Spleen (tissue), 11 donors: ENCODE data around the gene SPACA1. TPM values are rescaled to one million over a fixed set of nuclear protein-coding genes. Genes with fewer than 3 reads are reported as not detected.

Experiments used
- DNase-seq: peaks from one replicate; pipeline ENCODE4 v3.0.0-alpha.2; 2020
- H3K27ac ChIP-seq, 8 donors: fragments of 200-600 bp; sonication (generic) in 7 of 8; 1 replicate in 4 of 8; 2 replicates in 4 of 8; pipeline versions ENCODE4 v1.5.0 to v1.8.0; 2016 to 2021; ENCODE audit warnings: inconsistent platforms in 4 of 8, mild to moderate bottlenecking in 4 of 8, moderate library complexity in 1 of 8
- H3K27me3 ChIP-seq, 7 donors: fragments of 200-600 bp; sonication (generic) in 6 of 7; replicated peaks in 1 of 7; 1 replicate in 4 of 7; 2 replicates in 3 of 7; pipeline versions ENCODE4 v1.5.0 to v1.8.0; 2016 to 2021; ENCODE audit warnings: inconsistent platforms in 3 of 7, mild to moderate bottlenecking in 1 of 7
- H3K36me3 ChIP-seq, 6 donors: fragments of 200-600 bp; sonication (generic) in 5 of 6; 1 replicate in 4 of 6; 2 replicates in 2 of 6; pipeline versions ENCODE4 v1.5.0 to v1.8.0; 2016 to 2021; ENCODE audit warnings: inconsistent platforms in 2 of 6
- H3K4me1 ChIP-seq, 6 donors: fragments of 200-600 bp; sonication (generic) in 5 of 6; 1 replicate in 3 of 6; 2 replicates in 3 of 6; pipeline versions ENCODE4 v1.5.0 to v1.8.0; 2016 to 2021; ENCODE audit warnings: inconsistent platforms in 3 of 6
- H3K4me3 ChIP-seq, 8 donors: fragments of 200-600 bp; sonication (generic) in 7 of 8; 1 replicate in 4 of 8; 2 replicates in 4 of 8; pipeline versions ENCODE4 v1.5.0 to v1.8.0; 2016 to 2021; ENCODE audit warnings: inconsistent platforms in 4 of 8, mild to moderate bottlenecking in 4 of 8, moderate library complexity in 2 of 8
- H3K9me3 ChIP-seq, 8 donors: fragments of 200-600 bp; sonication (generic) in 7 of 8; 1 replicate in 4 of 8; 2 replicates in 4 of 8; pipeline versions ENCODE4 v1.5.0 to v1.8.0; 2016 to 2021; ENCODE audit warnings: inconsistent platforms in 4 of 8
- POLR2A ChIP-seq, 3 donors: fragments of 450-650 bp; IDR thresholded peaks; one replicate each; pipeline ENCODE4 v1.5.1; 2017; ENCODE audit warnings: antibody characterized with exemption in 3 of 3, mild to moderate bottlenecking in 1 of 3
- POLR2AphosphoS5 ChIP-seq, 3 donors: sonication (generic); formaldehyde crosslinking; IDR thresholded peaks; one replicate each; pipeline ENCODE4 v1.5.1; 2017; ENCODE audit warnings: antibody characterized with exemption in 3 of 3
- WGBS, 5 donors: extraction: QIAGEN DNeasy Blood & Tissue Kit in 3 of 5; methylation state at CpG; one replicate each; pipeline versions ENCODE4 v1.1.5 to v1.1.7; 2013 to 2018; 5-methylcytosine and 5-hydroxymethylcytosine counted together
- intact Hi-C: fragments of 100-400 bp; cut with DNase I; formaldehyde crosslinking; loops from one replicate; pipeline ENCODE4 v1.15.0; 2023; ENCODE audit warnings: low total_unique reads
- polyA plus RNA-seq, 3 donors: library from polyadenylated mRNA; stranded (reverse); fragments of 200-250 nt; gene quantifications; one replicate each; pipeline ENCODE4 v1.2.1, GENCODE V29; 2013
- total RNA-seq, 7 donors: library from RNA; depleted of rRNA in 3 of 7; stranded (reverse); fragments of >200 nt in 3 of 7; fragmentation: NEBNext Ultra II Directional in 4 of 7; extraction: Animal tissue kit (Norgen Biotek cat#: 25700) in 4 of 7; gene quantifications; one replicate each; pipeline versions ENCODE4 v1.1.0 to v1.2.1, GENCODE V29; 2016 to 2021
- TF ChIP-seq, protein P1 (sequence below), 11 experiments: fragments of 200-600 bp in 7 of 11; fragments of 450-650 bp in 4 of 11; sonication (generic) in 4 of 11; IDR thresholded peaks in 8 of 11; conservative IDR thresholded peaks in 3 of 11; 1 replicate in 7 of 11; 2 replicates in 4 of 11; pipeline versions ENCODE4 v1.4.0 to v1.8.0; 2016 to 2021; ENCODE audit warnings: antibody characterized with exemption in 11 of 11, inconsistent platforms in 4 of 11, mild to moderate bottlenecking in 1 of 11
- donor health status: healthy with polysubstance abuse.
- donor health status: DM: no; HTN: no; CAD: no; lungs with moderate emphysema.
- donor health status: DM: no; HTN: no; CAD: no.
- donor health status: Bipolar disorder and iron deficiency.
- donor health status: healthy.
- donor health status: DM: no; HTN: no; CAD: no.
- donor health status: DM: yes; HTN: yes; CAD: no.

The SPACA1 gene
- total and polyA plus RNA-seq, 10 donors: not detected

DNA sequence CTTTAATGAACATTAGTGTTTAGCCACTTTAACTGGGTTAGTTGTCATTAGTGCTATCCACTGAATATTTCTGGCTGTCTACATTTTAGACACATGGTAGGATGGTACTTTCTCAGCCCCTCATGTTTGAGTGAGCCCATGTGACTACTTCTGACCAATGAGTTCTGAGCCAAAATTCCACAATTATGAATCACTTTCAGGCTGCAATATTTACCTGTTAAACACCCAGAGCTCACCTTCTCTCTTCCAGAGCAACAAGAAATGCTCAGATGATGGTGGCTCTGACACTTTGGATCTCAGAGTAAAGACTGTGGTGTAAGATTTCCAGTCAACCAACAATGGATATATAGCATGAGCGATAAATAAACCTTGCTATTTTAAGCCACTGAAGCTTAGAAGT lies 24.8 kb downstream of the SPACA1 start:
- intact Hi-C loops: no loop called here
- WGBS, 5 donors: 85 to 100% (median 89%) methylated on average over 1 of the region's 1 CpG
- Histone ChIP-seq H3K27ac (no peak overlapping the region), H3K4me3 (no peak overlapping the region), H3K4me1 (no peaks in the 10 kb centered on the region), H3K27me3 (no peaks in the 10 kb centered on the region), H3K9me3 (peaks cover 0 to 17% (median 9%) of the 10 kb centered on the region in 8 donors), H3K36me3 (no peaks in the 10 kb centered on the region)
- DNase-seq: no peak
- TF ChIP-seq, protein P1, sequence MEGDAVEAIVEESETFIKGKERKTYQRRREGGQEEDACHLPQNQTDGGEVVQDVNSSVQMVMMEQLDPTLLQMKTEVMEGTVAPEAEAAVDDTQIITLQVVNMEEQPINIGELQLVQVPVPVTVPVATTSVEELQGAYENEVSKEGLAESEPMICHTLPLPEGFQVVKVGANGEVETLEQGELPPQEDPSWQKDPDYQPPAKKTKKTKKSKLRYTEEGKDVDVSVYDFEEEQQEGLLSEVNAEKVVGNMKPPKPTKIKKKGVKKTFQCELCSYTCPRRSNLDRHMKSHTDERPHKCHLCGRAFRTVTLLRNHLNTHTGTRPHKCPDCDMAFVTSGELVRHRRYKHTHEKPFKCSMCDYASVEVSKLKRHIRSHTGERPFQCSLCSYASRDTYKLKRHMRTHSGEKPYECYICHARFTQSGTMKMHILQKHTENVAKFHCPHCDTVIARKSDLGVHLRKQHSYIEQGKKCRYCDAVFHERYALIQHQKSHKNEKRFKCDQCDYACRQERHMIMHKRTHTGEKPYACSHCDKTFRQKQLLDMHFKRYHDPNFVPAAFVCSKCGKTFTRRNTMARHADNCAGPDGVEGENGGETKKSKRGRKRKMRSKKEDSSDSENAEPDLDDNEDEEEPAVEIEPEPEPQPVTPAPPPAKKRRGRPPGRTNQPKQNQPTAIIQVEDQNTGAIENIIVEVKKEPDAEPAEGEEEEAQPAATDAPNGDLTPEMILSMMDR (IDR thresholded peaks at IDR 0.05 in 8 of 11, conservative IDR thresholded peaks at IDR 0.05 in 3 of 11): no peak
- no peak for TF ChIP-seq POLR2AphosphoS5 (IDR thresholded peaks at IDR 0.05)
- no peak for TF ChIP-seq POLR2A (IDR thresholded peaks at IDR 0.05)

DNA sequence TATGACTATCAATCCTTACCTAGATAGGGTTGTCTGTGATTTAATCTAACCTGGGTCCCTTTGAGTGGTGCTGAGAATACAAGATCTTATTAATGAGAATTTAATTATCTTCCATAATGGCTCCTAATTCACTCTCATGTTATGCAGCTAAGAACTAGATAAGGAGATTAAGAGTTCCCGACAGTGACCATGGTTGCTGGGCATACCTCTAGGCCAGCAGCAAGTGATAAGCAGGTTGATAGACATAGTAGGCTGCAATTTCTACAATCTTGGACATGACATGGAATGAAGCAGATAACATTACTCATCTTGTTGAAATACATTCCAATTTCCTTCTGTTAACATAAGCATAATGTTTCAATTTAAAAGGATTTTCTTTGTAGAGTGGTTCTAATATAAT lies 27.1 kb downstream of the SPACA1 start:
- Histone ChIP-seq H3K4me3 (no peak overlapping the region), H3K27ac (no peak overlapping the region), H3K9me3 (peaks cover 0 to 11% (median 5%) of the 10 kb centered on the region in 8 donors), H3K36me3 (no peaks in the 10 kb centered on the region), H3K27me3 (no peaks in the 10 kb centered on the region), H3K4me1 (no peaks in the 10 kb centered on the region)
- no peak for DNase-seq
- intact Hi-C loops: no loop called here
- WGBS, 5 donors: 92 to 96% (median 95%) methylated on average over 1 of the region's 1 CpG
- TF ChIP-seq POLR2AphosphoS5 (IDR thresholded peaks at IDR 0.05) (no peak), POLR2A (IDR thresholded peaks at IDR 0.05) (no peak)
- TF ChIP-seq, protein P1 (IDR thresholded peaks at IDR 0.05 in 8 of 11, conservative IDR thresholded peaks at IDR 0.05 in 3 of 11): no peak

DNA sequence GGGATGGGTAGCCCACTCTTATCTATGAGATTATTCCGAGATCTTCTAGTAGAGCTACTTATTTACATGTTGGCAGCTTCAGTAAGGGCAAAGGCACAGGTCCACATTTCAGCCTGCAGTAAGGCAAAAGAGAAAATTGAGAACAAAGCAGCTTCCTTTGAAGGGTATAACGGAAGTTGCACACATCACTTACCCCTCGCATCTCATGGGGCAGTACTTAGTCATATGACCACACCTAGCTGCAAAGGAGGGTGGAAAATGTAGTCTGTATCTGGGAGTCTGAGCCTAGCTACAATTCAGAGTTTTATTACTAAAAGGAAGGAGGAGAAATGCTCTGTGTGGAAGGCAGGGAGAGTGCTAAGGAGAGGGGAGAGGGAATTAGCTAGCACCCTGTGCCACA lies 29.7 kb downstream of the SPACA1 start:
- Histone ChIP-seq H3K9me3 (peaks cover 0 to 2% (median 0%) of the 10 kb centered on the region in 8 donors), H3K27me3 (no peaks in the 10 kb centered on the region), H3K27ac (no peak overlapping the region), H3K4me3 (no peak overlapping the region), H3K36me3 (no peaks in the 10 kb centered on the region), H3K4me1 (no peaks in the 10 kb centered on the region)
- no peak for DNase-seq
- intact Hi-C loops: no loop called here
- no peak for TF ChIP-seq POLR2A (IDR thresholded peaks at IDR 0.05)
- TF ChIP-seq, protein P1 (IDR thresholded peaks at IDR 0.05 in 8 of 11, conservative IDR thresholded peaks at IDR 0.05 in 3 of 11): no peak
- no peak for TF ChIP-seq POLR2AphosphoS5 (IDR thresholded peaks at IDR 0.05)
- 72 to 89% (median 85%) methylated on average over 3 of the region's 3 CpGs for WGBS, 5 donors

DNA sequence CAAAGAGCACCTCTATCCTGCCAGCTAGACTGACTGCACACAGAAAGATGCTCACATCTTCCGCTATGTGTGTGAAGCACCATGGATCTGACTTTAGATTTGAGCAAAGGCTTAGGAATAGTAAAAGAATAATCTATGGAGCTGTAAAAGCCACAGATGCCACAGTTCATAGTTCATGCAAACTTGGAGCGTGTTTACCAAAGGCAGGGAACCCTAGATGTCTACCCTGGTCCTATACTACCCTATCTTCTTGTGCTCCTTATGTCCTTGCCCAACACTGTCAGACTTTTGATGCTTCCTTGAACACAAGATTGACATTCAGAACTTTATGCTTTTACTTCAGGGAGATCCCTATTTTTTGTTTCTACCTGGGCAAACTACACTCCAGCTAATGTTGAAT lies 39.2 kb downstream of the SPACA1 start:
- DNase-seq: no peak
- Histone ChIP-seq H3K27ac (no peak overlapping the region), H3K9me3 (peaks cover 0 to 16% (median 12%) of the 10 kb centered on the region in 8 donors), H3K4me1 (no peaks in the 10 kb centered on the region), H3K27me3 (no peaks in the 10 kb centered on the region), H3K4me3 (no peak overlapping the region), H3K36me3 (no peaks in the 10 kb centered on the region)
- 85 to 97% (median 94%) methylated on average over 2 of the region's 2 CpGs for WGBS, 5 donors
- intact Hi-C loops: no loop called here
- TF ChIP-seq POLR2AphosphoS5 (IDR thresholded peaks at IDR 0.05) (no peak), POLR2A (IDR thresholded peaks at IDR 0.05) (no peak)

DNA sequence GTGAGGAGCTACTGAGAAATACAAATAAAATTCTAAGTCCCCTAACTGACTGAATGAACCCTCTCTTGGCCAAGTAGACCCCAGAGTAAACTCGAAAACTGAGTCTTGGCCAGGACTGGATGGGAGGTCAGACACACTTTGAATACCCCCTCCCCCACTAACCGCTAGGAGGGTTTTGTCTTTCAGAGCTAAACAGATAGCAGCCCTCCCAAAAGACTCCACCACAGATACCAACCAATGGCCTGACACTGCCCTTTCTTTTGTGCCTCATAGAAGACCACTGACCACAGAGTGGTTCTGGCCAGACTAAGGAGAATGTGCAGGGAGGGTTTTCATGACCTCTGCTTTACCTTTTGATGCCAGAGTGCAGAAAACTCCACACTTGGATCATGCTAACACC lies 42.1 kb downstream of the SPACA1 start:
- DNase-seq: no peak
- H3K36me3 ChIP-seq: no peaks in the 10 kb centered on the region
- H3K4me1 ChIP-seq: no peaks in the 10 kb centered on the region
- no peak overlapping the region for H3K4me3 ChIP-seq
- H3K9me3 ChIP-seq: no peaks in the 10 kb centered on the region
- WGBS, 5 donors: 47 to 74% (median 63%) methylated on average over 2 of the region's 2 CpGs
- no peak overlapping the region for H3K27ac ChIP-seq
- intact Hi-C loops: no loop called here
- peaks cover 0 to 5% (median 0%) of the 10 kb centered on the region in 7 donors for H3K27me3 ChIP-seq
- TF ChIP-seq POLR2AphosphoS5 (IDR thresholded peaks at IDR 0.05): no peak
- TF ChIP-seq, protein P1 (IDR thresholded peaks at IDR 0.05 in 8 of 11, conservative IDR thresholded peaks at IDR 0.05 in 3 of 11): no peak
- no peak for TF ChIP-seq POLR2A (IDR thresholded peaks at IDR 0.05)
